ENCODE data around the gene NRP2.

Gene NRP2

GRCh38 chr2:205709319-205709718, 27.0 kb downstream of the NRP2 start:
- no peak for DNase-seq (ENCODE audit: low read depth in 3 of 3)

- DNase-seq (ENCODE audit: low read depth in 3 of 3): no peak
These were observed 30.2 kb downstream of the NRP2 start for GRCh38 chr2:205712508-205712907.

GRCh38 chr2:205713086-205713485, 30.8 kb downstream of the NRP2 start:
- DNase-seq (ENCODE audit: low read depth in 3 of 3): no peak

GRCh38 chr2:205714058-205714776, 31.9 kb downstream of the NRP2 start:
- no peak for DNase-seq (ENCODE audit: low read depth in 3 of 3)

- no peak for DNase-seq (ENCODE audit: low read depth in 3 of 3)
These were observed 32.8 kb downstream of the NRP2 start for GRCh38 chr2:205714789-205715720.

- DNase-seq (ENCODE audit: low read depth in 3 of 3): no peak
These were observed 33.7 kb downstream of the NRP2 start for GRCh38 chr2:205715831-205716525.

- no peak for DNase-seq (ENCODE audit: low read depth in 3 of 3)
These were observed 35.0 kb downstream of the NRP2 start for GRCh38 chr2:205717175-205717846.

- DNase-seq (ENCODE audit: low read depth in 3 of 3): no peak
These were observed 35.7 kb downstream of the NRP2 start for GRCh38 chr2:205717999-205718398.

- no peak for DNase-seq (ENCODE audit: low read depth in 3 of 3)
These were observed 37.5 kb downstream of the NRP2 start for GRCh38 chr2:205719847-205720246.

- DNase-seq (ENCODE audit: low read depth in 3 of 3): no peak
These were observed 38.2 kb downstream of the NRP2 start for GRCh38 chr2:205720451-205720902.

GRCh38 chr2:205721057-205721449, 38.8 kb downstream of the NRP2 start:
- DNase-seq (ENCODE audit: low read depth in 3 of 3): no peak

GRCh38 chr2:205722283-205722918, 40.1 kb downstream of the NRP2 start:
- DNase-seq (ENCODE audit: low read depth in 3 of 3): no peak

GRCh38 chr2:205723179-205723578, 40.9 kb downstream of the NRP2 start:
- no peak for DNase-seq (ENCODE audit: low read depth in 3 of 3)

GRCh38 chr2:205725059-205725458, 42.8 kb downstream of the NRP2 start:
- no peak for DNase-seq (ENCODE audit: low read depth in 3 of 3)

- DNase-seq (ENCODE audit: low read depth in 3 of 3): no peak
These were observed 44.2 kb downstream of the NRP2 start for GRCh38 chr2:205726506-205726905.

- DNase-seq (ENCODE audit: low read depth in 3 of 3): no peak
These were observed 44.9 kb downstream of the NRP2 start for GRCh38 chr2:205727174-205727573.

GRCh38 chr2:205728366-205728765, 46.1 kb downstream of the NRP2 start:
- DNase-seq (ENCODE audit: low read depth in 3 of 3): no peak

GRCh38 chr2:205730191-205730590, 47.9 kb downstream of the NRP2 start:
- no peak for DNase-seq (ENCODE audit: low read depth in 3 of 3)

- no peak for DNase-seq (ENCODE audit: low read depth in 3 of 3)
These were observed 48.6 kb downstream of the NRP2 start for GRCh38 chr2:205730701-205731582.

GRCh38 chr2:205731583-205731981, 49.3 kb downstream of the NRP2 start:
- no peak for DNase-seq (ENCODE audit: low read depth in 3 of 3)

All from stimulated activated CD4-positive, alpha-beta T cell treated with anti-CD3 and anti-CD28 coated beads, TNF-alpha, amount 100 ng/mL, for 48 hours (primary cell).